Central memory CD8-positive, alpha-beta T cell (primary cell): ENCODE measurements around the gene PIR.

Experiments
- ATAC-seq: fragments of 150-1000 bp; cut with Tn5 transposase; replicated peaks from 2 replicates; pipeline ENCODE4 v1.10.0; 2022; ENCODE audit warnings: mild to moderate bottlenecking, moderate FRiP score, moderate number of reproducible peaks; ENCODE audit not compliant: poor library complexity, severe bottlenecking; ENCODE audit errors: extremely low read depth
- DNase-seq, 2 donors: peaks; one replicate each; pipeline ENCODE4 v3.0.0; 2021; ENCODE audit warnings: low spot score in 2 of 2
- H3K27ac Mint-ChIP-seq: one replicate; pipeline ENCODE4 v1.8.0; 2022; ENCODE audit warnings: low read depth, mild to moderate bottlenecking, moderate library complexity, mixed read lengths
- H3K27me3 Mint-ChIP-seq: one replicate; pipeline ENCODE4 v1.8.0; 2022; ENCODE audit warnings: mixed read lengths
- H3K36me3 Mint-ChIP-seq: one replicate; pipeline ENCODE4 v1.8.0; 2022; ENCODE audit warnings: mild to moderate bottlenecking, moderate library complexity, mixed read lengths; ENCODE audit not compliant: insufficient read depth
- H3K4me1 Mint-ChIP-seq: one replicate; pipeline ENCODE4 v1.8.0; 2022; ENCODE audit warnings: mixed read lengths
- H3K4me3 Mint-ChIP-seq: one replicate; pipeline ENCODE4 v1.8.0; 2022; ENCODE audit warnings: mild to moderate bottlenecking, moderate library complexity, mixed read lengths
- H3K9me3 Mint-ChIP-seq: one replicate; pipeline ENCODE4 v1.8.0; 2022; ENCODE audit warnings: mixed read lengths

Gene PIR

GRCh38 chrX:15505101-15505500, 12.0 kb upstream of the PIR start:
- ATAC-seq (no peak), DNase-seq (no peak)
- Mint-ChIP-seq H3K27ac (no peak overlapping the region), H3K4me3 (no peak overlapping the region), H3K9me3 (no peaks in the 10 kb centered on the region), H3K36me3 (no peaks in the 10 kb centered on the region), H3K27me3 (peaks cover 24% of the 10 kb centered on the region), H3K4me1 (no peaks in the 10 kb centered on the region)

GRCh38 chrX:15504661-15505060, 11.5 kb upstream of the PIR start:
- H3K4me1 Mint-ChIP-seq = no peaks in the 10 kb centered on the region
- H3K36me3 Mint-ChIP-seq = peaks cover 2% of the 10 kb centered on the region
- ATAC-seq (no peak), DNase-seq (no peak)
- H3K9me3 Mint-ChIP-seq = no peaks in the 10 kb centered on the region
- peaks cover 24% of the 10 kb centered on the region for H3K27me3 Mint-ChIP-seq
- no peak overlapping the region for H3K27ac Mint-ChIP-seq
- no peak overlapping the region for H3K4me3 Mint-ChIP-seq

- Mint-ChIP-seq H3K27me3 (peaks cover 37% of the 10 kb centered on the region), H3K9me3 (no peaks in the 10 kb centered on the region), H3K27ac (no peak overlapping the region), H3K4me3 (no peak overlapping the region), H3K4me1 (peaks cover 6% of the 10 kb centered on the region), H3K36me3 (peaks cover 2% of the 10 kb centered on the region)
- ATAC-seq = no peak
- DNase-seq = no peak
These were observed 8.4 kb upstream of the PIR start for GRCh38 chrX:15501506-15501905.

- peaks cover 37% of the 10 kb centered on the region for H3K27me3 Mint-ChIP-seq
- H3K9me3 Mint-ChIP-seq = no peaks in the 10 kb centered on the region
- no peak for DNase-seq
- peaks cover 2% of the 10 kb centered on the region for H3K36me3 Mint-ChIP-seq
- no peak within 1 kb of the TSS for H3K4me3 Mint-ChIP-seq
- peaks cover 6% of the 10 kb centered on the region for H3K4me1 Mint-ChIP-seq
- ATAC-seq = no peak
- no peak within 1 kb of the TSS for H3K27ac Mint-ChIP-seq
These were observed 7.4 kb upstream of the PIR start, which contains the start of gene BMX for GRCh38 chrX:15500497-15500966. Gene BMX, plus strand, starts transcription at chrX:15500807. Its CDS starts 7,547 bp downstream, at chrX:15508354.

- DNase-seq (no peak), ATAC-seq (no peak)
- Mint-ChIP-seq H3K27ac (no peak overlapping the region), H3K4me3 (no peak overlapping the region), H3K27me3 (peaks cover 33% of the 10 kb centered on the region), H3K36me3 (peaks cover 2% of the 10 kb centered on the region), H3K9me3 (no peaks in the 10 kb centered on the region), H3K4me1 (peaks cover 6% of the 10 kb centered on the region)
These were observed 6.8 kb upstream of the PIR start for GRCh38 chrX:15499976-15500375.

- Mint-ChIP-seq H3K4me3 (no peak overlapping the region), H3K27me3 (peaks cover 24% of the 10 kb centered on the region), H3K27ac (no peak overlapping the region), H3K36me3 (peaks cover 2% of the 10 kb centered on the region), H3K4me1 (peaks cover 8% of the 10 kb centered on the region), H3K9me3 (no peaks in the 10 kb centered on the region)
- DNase-seq (no peak), ATAC-seq (no peak)
These were observed 5.6 kb upstream of the PIR start for GRCh38 chrX:15498741-15499140.

GRCh38 chrX:15497865-15498264, 4.7 kb upstream of the PIR start:
- H3K27me3 Mint-ChIP-seq = peaks cover 22% of the 10 kb centered on the region
- no peaks in the 10 kb centered on the region for H3K9me3 Mint-ChIP-seq
- H3K27ac Mint-ChIP-seq = no peak overlapping the region
- H3K4me1 Mint-ChIP-seq = peaks cover 15% of the 10 kb centered on the region
- peak; percentile 20 to 27 for DNase-seq
- peak; percentile 36 for ATAC-seq
- H3K4me3 Mint-ChIP-seq = no peak overlapping the region
- H3K36me3 Mint-ChIP-seq = peaks cover 2% of the 10 kb centered on the region

GRCh38 chrX:15496824-15497223, 3.7 kb upstream of the PIR start:
- Mint-ChIP-seq H3K9me3 (no peaks in the 10 kb centered on the region), H3K4me3 (no peak overlapping the region), H3K36me3 (peaks cover 2% of the 10 kb centered on the region), H3K27ac (no peak overlapping the region), H3K4me1 (peaks cover 15% of the 10 kb centered on the region), H3K27me3 (peaks cover 22% of the 10 kb centered on the region)
- ATAC-seq (no peak), DNase-seq (no peak)

- DNase-seq (no peak), ATAC-seq (no peak)
- Mint-ChIP-seq H3K27me3 (peaks cover 30% of the 10 kb centered on the region), H3K4me1 (peaks cover 15% of the 10 kb centered on the region), H3K36me3 (peaks cover 2% of the 10 kb centered on the region), H3K4me3 (no peak overlapping the region), H3K9me3 (no peaks in the 10 kb centered on the region), H3K27ac (no peak overlapping the region)
These were observed 2.7 kb upstream of the PIR start for GRCh38 chrX:15495801-15496200.

GRCh38 chrX:15492469-15492868, 664 bp downstream of the PIR start:
- Mint-ChIP-seq H3K4me3 (no peak overlapping the region), H3K9me3 (no peaks in the 10 kb centered on the region), H3K27me3 (peaks cover 22% of the 10 kb centered on the region), H3K4me1 (peaks cover 9% of the 10 kb centered on the region), H3K36me3 (no peaks in the 10 kb centered on the region), H3K27ac (no peak overlapping the region)
- DNase-seq (no peak), ATAC-seq (no peak)

GRCh38 chrX:15483891-15484290, 9.2 kb downstream of the PIR start:
- Mint-ChIP-seq H3K27ac (no peak overlapping the region), H3K4me3 (no peak overlapping the region), H3K36me3 (no peaks in the 10 kb centered on the region), H3K27me3 (peaks cover 9% of the 10 kb centered on the region), H3K9me3 (no peaks in the 10 kb centered on the region), H3K4me1 (no peaks in the 10 kb centered on the region)
- ATAC-seq (no peak), DNase-seq (no peak)

- Mint-ChIP-seq H3K4me1 (no peaks in the 10 kb centered on the region), H3K27ac (no peak overlapping the region), H3K9me3 (no peaks in the 10 kb centered on the region), H3K4me3 (no peak overlapping the region), H3K36me3 (no peaks in the 10 kb centered on the region), H3K27me3 (peaks cover 10% of the 10 kb centered on the region)
- no peak for ATAC-seq
- no peak for DNase-seq
These were observed 17.6 kb downstream of the PIR start for GRCh38 chrX:15475486-15475885.

GRCh38 chrX:15475021-15475420, 18.1 kb downstream of the PIR start:
- H3K4me3 Mint-ChIP-seq = no peak overlapping the region
- ATAC-seq (no peak), DNase-seq (no peak)
- peaks cover 10% of the 10 kb centered on the region for H3K27me3 Mint-ChIP-seq
- H3K36me3 Mint-ChIP-seq = no peaks in the 10 kb centered on the region
- H3K9me3 Mint-ChIP-seq = no peaks in the 10 kb centered on the region
- H3K4me1 Mint-ChIP-seq = no peaks in the 10 kb centered on the region
- no peak overlapping the region for H3K27ac Mint-ChIP-seq

GRCh38 chrX:15474028-15474427, 19.1 kb downstream of the PIR start:
- no peak for ATAC-seq

More at GRCh38 chrX:15474028-15474427, 19.1 kb downstream of the PIR start:
- no peak overlapping the region for H3K4me3 Mint-ChIP-seq
- H3K9me3 Mint-ChIP-seq = no peaks in the 10 kb centered on the region
- no peaks in the 10 kb centered on the region for H3K4me1 Mint-ChIP-seq
- H3K27ac Mint-ChIP-seq = no peak overlapping the region
- H3K27me3 Mint-ChIP-seq = peaks cover 10% of the 10 kb centered on the region
- no peaks in the 10 kb centered on the region for H3K36me3 Mint-ChIP-seq
- DNase-seq = no peak
